Central memory CD4-positive, alpha-beta T cell (primary cell): ENCODE measurements around the gene DEAF1.
"Not testable (repeated sequence)": the region's sequence is repeated elsewhere in the genome, so short reads cannot be mapped to it uniquely, and the experiment has no call there.

Experiments used
- DNase-seq: peaks from one replicate; pipeline ENCODE4 v3.0.0; 2022

The DEAF1 gene

DNA sequence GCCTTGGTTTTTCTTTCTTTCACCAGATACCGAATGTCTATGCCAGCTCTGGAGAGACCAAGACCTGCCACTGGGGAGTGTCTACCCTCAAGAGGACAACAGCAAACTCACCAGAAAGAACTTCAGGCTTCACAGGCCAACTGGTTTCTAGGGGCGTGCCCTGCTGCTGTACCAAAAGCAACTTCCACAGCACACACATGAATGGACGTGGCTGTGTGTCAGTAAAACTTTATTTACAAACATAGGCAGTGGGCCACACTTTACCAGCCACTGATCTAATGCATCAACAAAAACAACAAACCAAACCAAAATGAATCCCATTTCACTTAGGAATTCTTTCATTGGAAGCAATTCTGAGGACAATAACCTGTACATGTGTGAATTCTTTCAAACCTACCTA, 16.7 kb downstream of the DEAF1 start:
- no peak for DNase-seq

DNA sequence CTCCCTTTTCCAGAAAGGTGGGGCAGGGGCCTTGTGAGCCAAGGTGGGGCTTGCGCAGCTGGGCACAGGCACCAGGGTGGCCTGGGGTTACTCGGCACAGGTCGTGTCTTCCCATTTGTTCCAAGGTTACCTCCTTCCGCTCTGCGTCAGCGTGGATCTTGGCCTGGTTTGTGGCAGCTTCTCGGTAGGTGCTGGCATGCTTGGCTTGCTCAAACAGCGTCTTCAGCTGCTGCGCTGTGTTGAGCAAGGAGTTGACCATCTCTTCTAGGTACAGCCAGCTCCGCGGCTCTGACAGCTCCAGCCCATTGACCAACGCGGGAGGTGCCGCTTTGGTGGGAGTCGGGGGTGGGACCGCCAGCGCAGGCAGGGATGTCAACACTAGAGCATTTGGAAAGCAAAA, 20.6 kb downstream of the DEAF1 start:
- no peak for DNase-seq

DNA sequence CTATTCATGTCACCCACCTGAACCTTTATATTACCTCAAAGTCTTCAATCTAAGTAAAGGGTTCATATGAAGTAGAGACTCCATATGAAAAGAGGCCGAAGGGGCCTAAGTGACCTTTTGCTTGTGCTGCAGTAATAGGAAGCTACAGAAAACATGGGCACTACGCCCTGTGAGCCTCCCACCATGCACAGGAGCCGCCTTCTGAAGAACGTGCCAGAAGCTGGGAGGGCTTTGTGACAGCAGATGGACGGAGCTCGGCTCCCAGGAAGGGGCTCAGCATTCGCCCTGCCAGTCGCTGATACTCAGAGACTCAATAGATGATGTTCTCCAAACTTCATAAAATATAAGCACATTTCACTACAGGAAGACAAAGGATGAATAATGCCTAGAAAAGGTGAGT, 21.2 kb downstream of the DEAF1 start:
- DNase-seq: no peak

DNA sequence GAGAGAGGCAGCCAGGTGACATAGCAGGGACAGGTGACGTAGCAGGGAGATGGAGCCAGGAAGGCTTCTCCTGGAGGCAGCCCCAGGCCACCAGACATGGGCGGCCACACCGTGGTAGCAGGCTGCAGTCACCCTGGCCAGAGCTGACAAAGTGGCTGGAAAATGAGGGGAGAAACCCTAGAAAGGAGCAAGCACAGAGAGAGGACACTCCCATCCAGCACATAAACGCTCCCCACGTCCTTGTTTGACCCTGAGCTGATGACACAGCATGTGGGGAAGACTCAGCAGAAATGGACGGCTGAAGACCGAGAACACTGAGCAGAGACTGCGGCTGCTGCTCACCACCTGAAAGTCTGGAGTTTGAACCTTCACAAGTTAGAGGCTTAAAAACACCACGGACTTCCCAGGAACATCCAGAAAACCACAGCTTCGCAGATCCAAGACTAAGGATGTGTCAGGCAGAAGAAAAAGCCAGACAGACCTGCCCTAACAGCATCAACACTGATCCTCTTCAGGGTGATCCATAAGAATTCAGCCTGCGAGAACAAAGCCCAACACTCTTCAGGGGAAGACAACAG, 29.2 kb downstream of the DEAF1 start:
- DNase-seq: no peak

DNA sequence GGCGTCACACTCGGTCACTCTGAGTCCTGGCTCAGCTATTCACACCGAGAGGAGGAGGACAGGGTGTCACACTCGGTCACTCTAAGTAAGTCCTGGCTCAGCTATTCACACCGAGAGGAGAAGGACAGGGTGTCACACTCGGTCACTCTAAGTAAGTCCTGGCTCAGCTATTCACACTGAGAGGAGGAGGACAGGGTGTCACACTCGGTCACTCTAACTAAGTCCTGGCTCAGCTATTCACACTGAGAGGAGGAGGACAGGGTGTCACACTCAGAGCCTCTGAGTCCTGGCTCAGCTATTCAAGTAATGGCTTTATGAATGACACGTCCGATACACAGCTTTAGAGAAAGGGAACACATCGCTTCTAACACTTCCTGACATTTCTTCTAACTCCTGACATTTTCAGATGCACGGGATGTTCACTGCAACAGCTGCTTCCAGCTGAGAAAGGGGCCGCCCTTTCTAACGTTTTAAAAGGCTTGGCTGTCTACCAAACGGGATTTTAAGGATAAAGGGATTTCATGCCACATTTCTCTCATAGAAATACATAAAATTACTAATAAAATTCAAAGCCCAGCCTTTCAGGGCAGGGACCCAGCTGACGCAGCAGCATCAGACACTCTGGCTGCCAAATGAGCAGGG, 29.8 kb downstream of the DEAF1 start:
- DNase-seq: no peak

DNA sequence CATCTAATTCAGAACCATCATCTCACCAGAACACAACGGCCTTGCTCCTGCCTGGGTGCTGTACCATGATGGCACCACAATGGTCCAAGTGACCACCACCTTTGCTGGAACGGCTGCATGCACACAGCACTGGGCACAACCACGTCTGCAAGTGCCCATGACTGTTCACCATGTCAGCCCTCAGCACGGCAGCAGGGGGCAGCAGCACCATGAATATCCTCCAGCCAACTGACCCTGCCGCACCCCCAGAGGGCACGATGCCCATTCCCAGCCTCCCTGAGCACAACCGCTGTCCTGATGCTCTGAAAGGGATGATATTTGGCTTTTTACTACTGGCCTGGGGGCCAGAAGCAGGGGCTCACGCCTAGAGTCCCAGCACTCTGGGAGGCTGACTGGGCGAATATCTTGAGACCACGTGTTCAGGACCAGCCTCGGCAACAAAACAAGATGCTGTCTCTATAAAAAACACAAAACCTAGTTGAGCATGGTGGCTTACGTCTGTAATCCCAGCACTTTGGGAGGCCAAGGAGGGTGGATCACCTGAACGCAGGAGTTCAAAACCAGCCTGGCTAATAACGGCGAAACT, 32.2 kb downstream of the DEAF1 start:
- no peak for DNase-seq

DNA sequence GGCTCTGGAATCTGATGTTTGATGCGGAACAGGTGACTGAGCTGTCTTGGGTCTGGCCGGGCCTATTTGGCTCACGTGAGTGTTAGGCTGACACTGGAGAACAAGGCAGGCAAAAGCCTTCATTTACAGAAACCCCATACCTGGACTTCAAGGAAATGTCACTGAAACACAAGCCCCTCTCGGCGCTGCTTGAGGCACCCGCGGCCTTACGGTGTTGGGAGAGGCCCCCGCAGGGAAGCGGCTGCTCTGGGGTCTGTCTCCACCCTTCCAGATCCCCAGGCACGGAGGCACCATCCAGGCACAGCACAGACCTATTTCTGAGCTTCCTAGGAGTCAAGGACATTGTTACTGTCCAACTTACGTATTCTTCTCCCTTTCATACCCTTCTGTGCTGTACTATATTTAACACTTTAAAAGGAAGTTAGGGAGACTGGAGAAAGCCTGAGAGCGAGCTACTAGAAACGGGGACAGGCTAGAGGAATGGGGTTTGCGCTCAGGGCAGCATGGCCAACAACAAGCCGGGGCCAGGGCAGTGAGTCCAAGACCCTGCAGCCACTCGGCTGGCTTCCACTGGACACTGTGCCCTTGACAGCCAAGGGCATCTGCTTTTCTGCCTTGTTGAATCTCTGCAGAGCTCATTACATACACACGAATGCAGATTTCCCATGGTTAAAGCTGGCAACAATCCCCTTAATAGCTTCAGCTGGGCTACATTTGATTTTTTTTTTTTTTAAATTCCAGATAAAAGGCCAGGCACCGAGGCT, 34.2 kb downstream of the DEAF1 start:
- no peak for DNase-seq

DNA sequence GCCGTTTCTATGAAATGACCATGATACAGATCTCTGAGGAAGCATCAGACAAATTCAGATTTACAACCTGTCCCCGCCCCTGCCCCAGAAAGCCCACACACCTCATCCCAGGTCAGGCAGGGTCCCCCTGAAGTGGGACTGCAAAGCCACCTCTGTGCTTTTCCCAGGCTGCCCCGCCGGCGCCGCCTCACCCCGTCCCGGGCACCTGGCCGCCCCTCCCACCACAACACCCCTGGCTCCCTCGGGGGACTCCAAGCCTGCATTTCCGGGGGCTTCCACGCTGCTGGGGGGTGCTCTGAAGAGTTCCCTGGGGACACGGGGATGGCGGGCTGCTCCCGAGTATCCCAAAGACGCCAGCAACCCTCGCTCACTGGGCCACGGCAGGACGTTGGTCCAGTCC, 34.7 kb downstream of the DEAF1 start:
- no peak for DNase-seq

DNA sequence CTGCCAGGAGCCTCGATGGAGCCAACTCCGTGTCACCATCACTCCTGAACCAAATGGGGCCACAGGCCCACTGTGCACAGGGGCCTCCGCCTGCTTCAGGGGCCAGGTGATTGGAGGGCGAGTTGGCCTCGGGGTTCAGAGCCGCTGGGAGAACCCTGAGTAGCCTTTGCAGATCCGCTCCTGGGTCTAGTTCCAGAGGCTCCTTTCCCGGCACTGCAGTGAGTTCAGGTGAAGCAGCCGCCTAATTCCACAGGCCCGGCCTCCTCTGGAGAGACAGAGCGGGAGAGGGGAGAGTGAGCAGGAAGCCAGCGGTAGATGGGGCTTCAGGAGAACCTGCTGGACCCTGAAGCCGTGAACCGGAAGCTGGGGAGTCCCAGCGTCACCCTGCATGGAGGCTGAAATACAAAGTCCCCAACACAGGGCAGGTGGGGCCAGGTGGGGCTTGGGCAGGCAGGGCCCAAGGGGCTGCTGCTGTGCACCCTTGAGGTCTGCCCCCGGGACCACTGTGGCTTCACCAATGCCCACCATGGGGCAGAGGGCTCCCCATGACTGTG, 35.4 kb downstream of the DEAF1 start:
- DNase-seq: no peak

DNA sequence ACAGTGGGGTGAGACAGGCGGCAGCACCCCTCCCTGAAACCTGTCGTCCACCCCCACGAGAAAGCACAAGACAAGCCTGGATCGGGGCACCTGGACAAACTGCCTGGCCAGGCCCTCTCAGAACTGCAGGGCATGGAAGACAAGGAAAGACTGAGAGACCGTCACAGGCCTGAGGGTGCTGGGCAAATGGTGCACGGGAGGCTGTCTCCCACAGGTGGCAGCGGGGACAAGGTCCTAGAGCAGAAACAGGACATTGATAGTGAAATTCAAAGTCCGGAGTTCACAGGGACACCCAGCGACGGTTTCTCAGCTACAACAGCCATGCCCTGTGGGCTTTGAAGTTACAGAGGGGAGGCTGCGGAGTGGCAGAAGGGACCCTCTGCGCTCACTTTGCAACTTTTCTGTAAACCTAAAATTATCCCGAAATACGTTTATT, 37.3 kb downstream of the DEAF1 start:
- no peak for DNase-seq

DNA sequence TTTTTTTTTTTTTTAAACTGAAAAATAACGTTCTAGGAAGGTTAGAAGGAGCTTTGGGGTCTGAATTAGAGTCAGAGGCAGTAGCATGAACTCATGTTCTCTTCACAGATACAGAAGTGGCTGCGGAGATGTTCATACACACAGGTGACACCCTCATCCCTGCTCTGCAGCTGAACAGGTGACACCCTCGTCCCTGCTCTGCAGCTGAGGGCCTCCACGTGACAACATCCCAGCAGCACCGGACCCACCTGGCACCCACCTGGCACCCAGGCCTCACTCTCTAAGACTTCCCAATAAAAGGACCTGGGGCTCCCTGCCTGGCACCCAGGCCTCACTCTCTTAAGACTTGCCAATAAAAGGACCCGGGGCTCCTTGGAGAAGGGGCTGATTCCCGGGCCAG, 38.2 kb downstream of the DEAF1 start:
- DNase-seq: no peak

DNA sequence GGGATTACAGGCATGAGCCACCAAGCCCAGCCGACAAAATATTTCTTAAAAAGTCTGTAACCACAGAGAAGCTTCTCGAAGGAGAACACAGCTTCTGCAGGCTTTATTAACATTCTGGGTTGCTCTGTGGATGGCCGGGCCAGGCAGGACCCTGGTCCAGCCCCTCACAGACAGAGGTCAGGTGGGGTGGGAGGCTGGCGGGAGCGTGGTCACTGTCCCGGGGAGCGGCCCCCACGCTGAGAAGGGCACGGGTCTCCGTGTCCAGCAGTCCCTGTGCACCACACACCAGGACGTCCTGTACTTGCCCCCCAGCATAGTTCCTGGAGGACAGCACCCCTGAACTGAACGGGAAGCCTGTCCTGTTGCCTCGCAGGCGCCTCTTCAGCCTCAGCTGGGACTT, 38.6 kb downstream of the DEAF1 start:
- no peak for DNase-seq

DNA sequence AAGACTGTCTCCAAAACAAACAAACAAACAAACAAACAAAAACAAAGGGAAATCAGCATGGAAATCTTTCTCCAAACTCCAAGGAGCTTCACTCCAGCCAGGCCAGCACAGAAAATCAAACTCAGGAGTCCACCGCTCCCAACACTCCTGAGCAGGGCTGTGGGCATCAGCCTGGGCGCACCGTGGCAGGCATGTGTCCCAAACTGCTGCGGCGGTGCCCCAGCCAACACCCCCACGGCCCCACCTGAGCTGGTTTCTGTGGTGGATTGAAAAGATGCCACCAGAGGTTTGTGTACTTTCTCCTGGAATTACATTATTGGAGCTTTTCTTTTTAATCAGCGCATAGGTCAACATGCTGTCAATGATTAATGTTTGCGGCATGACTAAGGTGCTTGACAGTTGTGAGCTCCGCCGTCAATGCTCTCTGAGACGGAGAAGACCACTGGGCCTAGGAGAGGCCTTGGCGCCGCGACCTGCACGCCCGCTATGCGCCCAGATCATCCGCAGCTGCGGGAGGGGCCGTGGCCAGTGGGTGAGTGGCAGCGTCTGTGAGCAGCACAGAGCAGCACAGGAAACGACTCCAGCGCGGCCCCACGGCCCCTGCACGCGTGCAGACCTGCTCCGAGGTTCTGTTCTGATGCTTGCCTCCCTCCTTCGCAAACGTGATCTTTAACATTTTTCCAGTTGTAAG, 39.8 kb downstream of the DEAF1 start:
- no peak for DNase-seq

DNA sequence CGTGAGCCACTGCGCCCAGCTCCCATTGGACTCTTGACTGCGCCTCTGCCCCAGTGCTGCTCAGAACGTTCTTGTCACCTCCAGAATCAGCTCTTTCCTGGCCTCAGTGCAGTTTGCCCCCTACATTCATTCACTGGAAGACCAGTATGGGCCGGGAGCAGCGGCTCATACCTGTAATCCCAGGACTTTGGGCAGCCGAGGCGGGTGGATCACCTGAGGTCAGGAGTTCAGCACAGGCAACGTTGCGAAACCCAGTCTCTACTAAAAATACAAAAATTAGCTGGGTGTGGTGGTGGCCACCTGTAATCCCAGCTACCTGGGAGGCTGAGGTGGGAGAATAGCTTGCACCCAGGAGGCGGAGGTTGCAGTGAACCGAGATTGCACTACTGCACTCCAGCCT, 40.6 kb downstream of the DEAF1 start:
- not testable (repeated sequence) for DNase-seq

DNA sequence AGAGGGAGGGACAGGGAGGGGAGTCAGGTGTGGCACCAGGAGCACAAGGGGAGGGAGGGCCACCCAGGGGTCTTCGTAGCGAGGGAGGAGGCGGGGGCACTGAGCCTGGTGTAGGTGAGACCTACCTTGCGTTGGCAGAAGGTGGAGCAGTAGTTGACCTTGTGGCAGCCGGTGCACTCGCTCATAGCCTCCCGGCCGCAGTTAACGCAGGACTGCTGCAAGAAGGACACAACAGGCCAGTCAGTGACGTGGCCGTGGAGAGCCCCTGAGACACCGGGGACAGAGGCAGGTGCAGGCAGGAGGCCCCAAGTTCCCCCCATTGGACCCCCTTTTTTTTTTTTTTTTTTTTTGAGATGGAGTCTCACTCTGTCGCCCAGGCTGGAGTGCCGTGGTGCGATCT, 41.2 kb downstream of the DEAF1 start:
- no peak for DNase-seq

DNA sequence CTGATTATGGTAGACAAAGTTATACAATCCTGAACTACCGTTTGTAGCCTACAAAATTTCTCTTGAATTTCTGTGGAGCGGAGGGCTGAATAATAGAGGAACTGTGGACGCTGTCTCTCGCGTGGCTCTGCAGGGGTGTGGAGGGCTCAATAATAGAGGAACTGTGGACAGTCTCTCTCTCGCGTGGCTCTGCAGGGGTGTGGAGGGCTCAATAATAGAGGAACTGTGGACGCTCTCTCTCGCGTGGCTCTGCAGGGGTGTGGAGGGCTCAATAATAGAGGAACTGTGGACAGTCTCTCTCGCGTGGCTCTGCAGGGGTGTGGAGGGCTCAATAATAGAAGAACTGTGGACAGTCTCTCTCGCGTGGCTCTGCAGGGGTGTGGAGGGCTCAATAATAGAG, 41.9 kb downstream of the DEAF1 start:
- not testable (repeated sequence) for DNase-seq

DNA sequence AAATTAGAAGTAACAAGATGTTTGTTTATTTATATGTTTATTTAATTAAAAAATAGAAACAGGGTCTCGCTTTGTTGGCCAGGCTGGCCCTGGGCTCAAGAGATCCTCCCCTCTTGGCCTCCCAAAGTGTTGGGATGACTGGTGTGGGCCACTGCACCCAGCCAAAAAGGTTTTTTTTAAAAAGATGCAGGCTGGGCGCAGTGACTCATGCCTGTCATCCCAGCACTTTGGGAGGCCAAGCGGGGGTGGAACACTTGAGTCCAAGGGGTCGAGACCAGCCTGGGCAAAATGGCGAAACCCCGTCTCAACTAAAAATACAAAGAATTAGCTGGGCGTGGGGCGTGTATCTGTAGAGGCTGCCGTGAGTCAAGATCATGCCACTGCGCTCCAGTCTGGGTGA, 44.5 kb downstream of the DEAF1 start:
- no peak for DNase-seq

DNA sequence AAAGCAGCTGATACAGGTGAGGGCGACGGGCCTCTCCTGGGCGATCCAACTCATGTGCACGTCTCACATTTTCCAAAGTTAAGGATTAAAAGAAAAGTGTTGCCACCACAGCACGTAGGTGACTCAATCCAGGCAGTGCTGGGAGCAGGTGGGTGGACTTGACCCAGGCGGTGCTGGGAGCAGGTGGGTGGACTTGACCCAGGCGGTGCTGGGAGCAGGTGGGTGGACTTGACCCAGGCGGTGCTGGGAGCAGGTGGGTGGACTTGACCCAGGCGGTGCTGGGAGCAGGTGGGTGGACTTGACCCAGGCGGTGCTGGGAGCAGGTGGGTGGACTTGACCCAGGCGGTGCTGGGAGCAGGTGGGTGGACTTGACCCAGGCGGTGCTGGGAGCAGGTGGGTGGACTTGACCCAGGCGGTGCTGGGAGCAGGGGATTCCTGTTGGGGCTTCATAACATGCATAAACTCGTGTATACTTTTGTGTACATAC, 47.3 kb downstream of the DEAF1 start:
- DNase-seq: not testable (repeated sequence)

DNA sequence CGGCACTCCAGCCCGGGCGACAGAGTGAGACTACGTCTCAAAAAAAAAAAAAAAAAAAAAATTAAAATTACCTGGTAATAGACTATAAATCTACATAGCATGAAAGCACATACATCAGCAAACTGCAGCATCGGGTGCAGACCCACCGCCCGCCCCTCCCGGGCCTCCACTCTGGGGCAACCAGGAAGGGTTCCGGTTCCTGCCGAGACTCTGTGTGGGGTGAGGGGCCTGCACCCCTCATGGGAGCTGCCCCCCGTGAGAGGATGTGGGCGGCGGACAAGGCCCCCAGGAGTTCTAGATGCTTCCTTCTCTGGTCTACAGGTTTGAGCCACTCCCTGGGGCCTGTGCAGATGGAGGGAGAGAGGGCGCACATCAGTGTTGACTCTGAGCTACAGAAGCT, 48.8 kb downstream of the DEAF1 start:
- no peak for DNase-seq

DNA sequence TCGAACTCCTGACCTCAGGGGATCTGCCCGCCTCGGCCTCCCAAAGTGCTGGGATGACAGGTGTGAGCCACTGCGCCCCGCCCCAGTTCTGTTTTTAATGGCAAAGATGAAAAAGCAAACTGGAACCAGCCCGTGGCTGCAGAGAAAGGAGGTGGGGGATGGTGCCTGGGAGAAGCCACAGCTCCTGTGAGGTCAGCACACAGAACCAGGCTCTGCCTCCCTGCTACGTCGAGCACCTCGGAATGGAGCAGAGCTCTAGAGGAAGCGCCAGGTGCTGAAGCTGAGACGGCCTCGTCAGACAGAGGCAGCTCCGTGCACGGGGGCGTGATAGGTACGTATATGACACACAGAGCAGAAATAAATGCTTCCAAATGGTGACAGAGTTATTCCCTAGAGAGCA, 49.5 kb downstream of the DEAF1 start:
- no peak for DNase-seq

DNA sequence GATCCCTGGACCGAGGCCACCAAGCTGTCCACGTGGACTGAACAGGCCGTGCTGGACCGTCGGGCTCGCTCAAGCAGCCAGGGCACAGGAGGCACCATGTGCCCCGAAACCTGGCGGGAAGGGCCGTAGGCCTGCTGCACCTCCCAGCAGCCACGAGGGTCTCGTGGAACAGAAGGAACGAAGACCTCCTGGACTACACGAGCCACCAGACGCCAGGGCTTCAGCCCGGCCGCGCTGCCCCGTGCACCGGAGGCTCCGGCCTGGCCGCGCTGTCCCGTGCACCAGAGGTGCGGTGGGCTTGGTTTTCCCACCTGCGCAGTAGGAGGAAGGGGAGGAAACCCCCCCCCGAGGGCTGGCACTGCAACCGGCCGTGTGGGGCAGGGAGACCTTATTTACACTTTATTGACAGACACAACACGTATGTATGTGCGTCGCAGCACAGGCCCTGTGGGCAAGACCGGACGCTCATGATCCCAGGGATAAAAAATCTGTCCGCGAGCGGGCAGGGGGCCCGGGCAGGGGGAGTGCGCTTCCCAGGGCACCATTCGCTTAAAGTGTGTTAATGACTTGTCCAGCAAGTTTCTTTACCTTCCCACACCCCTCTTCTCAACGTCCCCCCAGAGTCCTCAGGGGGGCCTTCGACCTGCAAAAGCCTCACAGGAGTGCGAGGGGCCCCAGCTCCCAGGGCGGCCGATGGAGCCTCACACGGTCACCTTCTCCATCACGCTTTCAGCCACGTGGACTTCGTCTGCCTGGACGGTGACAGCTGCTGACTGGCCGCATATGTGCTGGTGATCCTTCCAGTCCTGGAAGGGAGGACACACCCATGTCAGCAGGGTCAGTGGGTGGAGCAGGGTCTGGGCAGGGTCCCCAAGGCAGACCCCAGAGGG, 50.9 kb downstream of the DEAF1 start:
- DNase-seq: no peak

DNA sequence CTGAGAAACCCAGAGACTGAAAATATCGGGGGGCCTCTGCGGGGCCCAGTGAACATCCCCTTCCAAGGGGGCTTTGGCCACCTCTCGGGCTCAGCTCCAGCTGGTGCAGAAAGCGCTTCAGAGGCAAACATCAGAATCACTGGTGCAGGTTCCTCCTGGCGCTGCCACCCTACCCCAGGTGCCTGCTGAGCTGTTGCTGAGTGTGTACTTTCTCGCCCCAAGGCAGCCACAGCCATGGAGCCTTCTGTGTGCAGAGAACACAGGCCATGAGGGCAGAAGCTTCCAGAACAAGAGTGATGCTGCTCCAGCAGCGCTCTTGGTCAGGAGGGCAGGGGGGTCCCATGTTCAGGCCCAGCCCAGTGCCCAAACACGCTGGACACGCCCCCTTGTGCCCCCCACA, 51.7 kb downstream of the DEAF1 start:
- DNase-seq: no peak
